ENCODE data around the gene BTBD9.

DNA sequence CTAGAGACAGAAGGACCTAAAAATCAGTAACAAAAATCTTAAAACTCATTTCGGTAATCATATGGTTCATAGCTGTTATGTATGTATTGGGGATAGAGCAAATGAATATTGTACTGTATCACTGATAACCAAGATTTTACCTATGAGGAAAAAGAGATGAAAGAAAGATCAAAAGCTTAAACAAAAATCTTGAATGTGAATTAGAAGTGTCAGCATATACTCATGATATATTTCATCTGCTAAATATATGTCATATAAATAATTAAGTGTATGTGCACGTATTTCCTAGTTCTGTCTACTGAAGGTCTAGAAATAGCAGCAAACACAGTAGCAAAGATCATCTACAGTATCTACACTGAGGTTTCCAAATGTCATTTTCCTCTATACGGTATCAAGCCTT is 299.8 kb downstream of the BTBD9 start:
- TF ChIP-seq, protein P1, sequence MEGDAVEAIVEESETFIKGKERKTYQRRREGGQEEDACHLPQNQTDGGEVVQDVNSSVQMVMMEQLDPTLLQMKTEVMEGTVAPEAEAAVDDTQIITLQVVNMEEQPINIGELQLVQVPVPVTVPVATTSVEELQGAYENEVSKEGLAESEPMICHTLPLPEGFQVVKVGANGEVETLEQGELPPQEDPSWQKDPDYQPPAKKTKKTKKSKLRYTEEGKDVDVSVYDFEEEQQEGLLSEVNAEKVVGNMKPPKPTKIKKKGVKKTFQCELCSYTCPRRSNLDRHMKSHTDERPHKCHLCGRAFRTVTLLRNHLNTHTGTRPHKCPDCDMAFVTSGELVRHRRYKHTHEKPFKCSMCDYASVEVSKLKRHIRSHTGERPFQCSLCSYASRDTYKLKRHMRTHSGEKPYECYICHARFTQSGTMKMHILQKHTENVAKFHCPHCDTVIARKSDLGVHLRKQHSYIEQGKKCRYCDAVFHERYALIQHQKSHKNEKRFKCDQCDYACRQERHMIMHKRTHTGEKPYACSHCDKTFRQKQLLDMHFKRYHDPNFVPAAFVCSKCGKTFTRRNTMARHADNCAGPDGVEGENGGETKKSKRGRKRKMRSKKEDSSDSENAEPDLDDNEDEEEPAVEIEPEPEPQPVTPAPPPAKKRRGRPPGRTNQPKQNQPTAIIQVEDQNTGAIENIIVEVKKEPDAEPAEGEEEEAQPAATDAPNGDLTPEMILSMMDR (conservative IDR thresholded peaks at IDR 0.05), result no peak
- TF ChIP-seq EZH2 (IDR thresholded peaks at IDR 0.05; ENCODE audit: low read depth), result no peak

All from PC-9 (cell line).